Gastrocnemius medialis (tissue), 4 donors: ENCODE results near the gene COL4A4.

Source experiments
- CTCF ChIP-seq, 5 experiments: fragments of 450-650 bp in 3 of 5; fragments of 200-600 bp in 2 of 5; sonication (generic) in 2 of 5; IDR thresholded peaks in 4 of 5; conservative IDR thresholded peaks in 1 of 5; 1 replicate in 4 of 5; 2 replicates in 1 of 5; pipeline ENCODE4 v1.5.1; 2016 to 2019; ENCODE audit warnings: antibody characterized with exemption in 5 of 5, mild to moderate bottlenecking in 3 of 5, moderate library complexity in 3 of 5
- POLR2A ChIP-seq, 2 donors: fragments of 450-650 bp; IDR thresholded peaks; one replicate each; pipeline ENCODE4 v1.6.1; 2017; ENCODE audit warnings: antibody characterized with exemption in 2 of 2, mild to moderate bottlenecking in 2 of 2, moderate library complexity in 2 of 2

GRCh38 chr2:227016894-227017293 lies 147.1 kb downstream of the COL4A4 start:
- TF ChIP-seq POLR2A (IDR thresholded peaks at IDR 0.05), result no peak
- no peak for TF ChIP-seq CTCF (IDR thresholded peaks at IDR 0.05 in 4 of 5, conservative IDR thresholded peaks at IDR 0.05 in 1 of 5)
